Endothelial cell of umbilical vein (primary cell): ENCODE data around the gene CALY. TPM values are rescaled to one million over a fixed set of nuclear protein-coding genes. Genes with fewer than 3 reads are reported as not detected.

Experiments
- BruUV-seq: library from RNA; stranded (reverse); fragments of 400-500 nt; replicated peaks from 2 replicates; lab custom pipeline; 2021; lab: Mats Ljungman, UMichigan
- CTCF ChIA-PET: fragments of 300-600, 350-600 bp; sonication (Branson Sonifier 250); formaldehyde crosslinking; loops from one replicate; lab custom pipeline; 2021; ENCODE audit warnings: antibody characterized with exemption, inconsistent platforms; lab: Charles Lee
- POLR2A ChIA-PET: fragments of 300-600, 350-600 bp; sonication (Branson Sonifier 250); formaldehyde crosslinking; loops from one replicate; lab custom pipeline; 2021; ENCODE audit warnings: antibody characterized with exemption, inconsistent platforms; lab: Charles Lee
- DNase-seq: peaks from one replicate; pipeline ENCODE4 v3.0.0-alpha.2; 2011; ENCODE audit warnings: low read depth, low spot score
- FAIRE-seq: peaks from 2 replicates; lab custom pipeline; 2011; peaks lifted over from hg19 to GRCh38; lab: Jason Lieb, UNC
- H2AFZ ChIP-seq: 2 replicates; pipeline ENCODE4 v1.6.0; 2012; ENCODE audit warnings: low read depth, low read length, control low read depth, inconsistent platforms
- H3K27ac ChIP-seq: 2 replicates; pipeline ENCODE4 v1.5.1; 2011; ENCODE audit warnings: low read depth, mild to moderate bottlenecking, control low read depth, low read length, moderate library complexity; ENCODE audit not compliant: insufficient read depth
- H3K27me3 ChIP-seq, 2 experiments: 2 replicates each; pipeline versions ENCODE4 v1.6.0 to v1.6.1; 2011; ENCODE audit warnings: low read length in 2 of 2, mixed read lengths in 1 of 2; ENCODE audit not compliant: control insufficient read depth in 2 of 2, insufficient read depth in 2 of 2
- H3K36me3 ChIP-seq, 2 experiments: 2 replicates in 1 of 2; 3 replicates in 1 of 2; pipeline ENCODE4 v1.5.1; 2011; ENCODE audit warnings: low read length in 2 of 2, mild to moderate bottlenecking in 1 of 2, moderate library complexity in 1 of 2; ENCODE audit not compliant: control insufficient read depth in 2 of 2, insufficient read depth in 2 of 2; ENCODE audit errors: extremely low read depth in 1 of 2
- H3K4me1 ChIP-seq: 3 replicates; pipeline ENCODE4 v1.5.1; 2011; ENCODE audit warnings: mild to moderate bottlenecking, low read length; ENCODE audit not compliant: control insufficient read depth, insufficient read depth; ENCODE audit errors: extremely low read depth
- H3K4me2 ChIP-seq: 2 replicates; pipeline ENCODE4 v1.6.1; 2011; ENCODE audit warnings: low read length, control low read depth, mixed read lengths; ENCODE audit not compliant: insufficient read depth
- H3K4me3 ChIP-seq, 3 experiments: fragments of 200-600 bp in 1 of 3; sonication (generic), shearing (Covaris generic) in 1 of 3; replicated peaks in 1 of 3; 2 replicates each; pipeline ENCODE4 v1.5.1; 2011 to 2016; ENCODE audit warnings: control low read depth in 3 of 3, low read length in 3 of 3, mild to moderate bottlenecking in 2 of 3, inconsistent platforms in 1 of 3, low read depth in 1 of 3, moderate library complexity in 1 of 3; ENCODE audit not compliant: insufficient read depth in 1 of 3
- H3K79me2 ChIP-seq: 2 replicates; pipeline ENCODE4 v1.6.0; 2012; ENCODE audit warnings: low read length, inconsistent platforms; ENCODE audit not compliant: control insufficient read depth, insufficient read depth
- H3K9ac ChIP-seq: replicated peaks from 2 replicates; pipeline ENCODE3; 2011; ENCODE audit warnings: low read length, control low read depth; ENCODE audit not compliant: insufficient read depth; ENCODE audit errors: extremely low read depth
- H3K9me1 ChIP-seq: replicated peaks from 3 replicates; pipeline ENCODE4 v1.6.0; 2011; ENCODE audit warnings: mild to moderate bottlenecking, low read length; ENCODE audit not compliant: control insufficient read depth, insufficient read depth; ENCODE audit errors: extremely low read depth
- H3K9me3 ChIP-seq: replicated peaks from 2 replicates; pipeline ENCODE4 v1.5.1; 2012; ENCODE audit warnings: low read length, inconsistent platforms; ENCODE audit not compliant: control insufficient read depth, insufficient read depth
- H4K20me1 ChIP-seq: replicated peaks from 2 replicates; pipeline ENCODE3; 2011; ENCODE audit warnings: mild to moderate bottlenecking, low read length; ENCODE audit not compliant: control insufficient read depth, insufficient read depth; ENCODE audit errors: extremely low read depth
- CTCF ChIP-seq, 2 donors: IDR thresholded peaks; 1 replicate in 1 of 2; 2 replicates in 1 of 2; pipeline ENCODE4 v1.5.1; 2011; ENCODE audit warnings: low read length in 2 of 2, mild to moderate bottlenecking in 2 of 2, moderate library complexity in 2 of 2, control low read depth in 1 of 2, inconsistent platforms in 1 of 2, low read depth in 1 of 2; ENCODE audit not compliant: insufficient read depth in 1 of 2; ENCODE audit errors: extremely low read depth in 1 of 2
- EZH2 ChIP-seq: IDR thresholded peaks from 2 replicates; pipeline ENCODE4 v1.6.1; 2012; ENCODE audit warnings: borderline replicate concordance, low read depth, mild to moderate bottlenecking, moderate library complexity, low read length, inconsistent platforms; ENCODE audit not compliant: severe bottlenecking
- FOS ChIP-seq: IDR thresholded peaks from 2 replicates; pipeline ENCODE4 v1.6.1; 2011; ENCODE audit warnings: mild to moderate bottlenecking, low read length, moderate library complexity, borderline replicate concordance; ENCODE audit not compliant: insufficient read depth
- GATA2 ChIP-seq: IDR thresholded peaks from 2 replicates; pipeline ENCODE4 v1.7.0; 2011; ENCODE audit warnings: low read depth, mild to moderate bottlenecking, moderate library complexity, mixed read lengths, low read length; ENCODE audit not compliant: insufficient read length, insufficient read depth
- JUN ChIP-seq: IDR thresholded peaks from 2 replicates; pipeline ENCODE4 v1.6.1; 2011; ENCODE audit warnings: borderline replicate concordance, low read depth; ENCODE audit not compliant: insufficient read length, insufficient read depth
- MAX ChIP-seq: IDR thresholded peaks from 2 replicates; pipeline ENCODE4 v1.6.1; 2011; ENCODE audit not compliant: insufficient read depth, insufficient read length
- MYC ChIP-seq: IDR thresholded peaks from one replicate; pipeline ENCODE4 v1.6.1; 2011; ENCODE audit warnings: mild to moderate bottlenecking, low read depth, low read length
- POLR2A ChIP-seq: IDR thresholded peaks from 2 replicates; pipeline ENCODE4 v1.6.1; 2012; ENCODE audit warnings: low read depth, mild to moderate bottlenecking, control low read depth, low read length
- POLR2AphosphoS5 ChIP-seq: IDR thresholded peaks from 2 replicates; pipeline ENCODE4 v1.6.1; 2012; ENCODE audit warnings: low read depth, mild to moderate bottlenecking, control low read depth, low read length, moderate library complexity; ENCODE audit not compliant: insufficient read depth
- dilution Hi-C: fragments of 300-500 bp; cut with MboI; formaldehyde crosslinking; loops from one replicate; pipeline ENCODE4 v1.15.0; 2019; ENCODE audit warnings: low sequenced_read_pairs; ENCODE audit not compliant: extremely low pct_ligation_motif_present
- intact Hi-C: fragments of 100-400 bp; cut with micrococcal nuclease; formaldehyde crosslinking; loops from one replicate; pipeline ENCODE4 v1.10.0; 2022
- polyA plus RNA-seq, 4 experiments: library from polyadenylated mRNA; depleted of rRNA in 3 of 4; stranded (reverse) in 3 of 4; unstranded in 1 of 4; fragments of >200 nt; gene quantifications; 2 replicates each; pipeline versions ENCODE4 v1.2.1 to v1.2.3, GENCODE V29; 2011 to 2012; ENCODE audit warnings: missing spikeins in 1 of 4
- total RNA-seq: library from RNA; stranded (reverse); gene quantifications from 2 replicates; pipeline ENCODE4 v1.2.3, GENCODE V29; 2021

The CALY gene
- total and polyA plus RNA-seq, 2 donors (not counting 3 experiments of a cell fraction or from before 2014, with no cell fraction given), result not detected

GRCh38 chr10:133373174-133374090, 36.7 kb upstream of the CALY start, which contains the start of gene ECHS1:
Gene ECHS1, minus strand, starts transcription at chr10:133373354. Its CDS starts 21 bp downstream, at chr10:133373333.
- Histone ChIP-seq H3K4me1 (peaks cover 10% of the 10 kb centered on the region), H2AFZ (peak within 1 kb of the TSS; percentile 93), H3K9me3 (no peaks in the 10 kb centered on the region), H3K36me3 (peaks cover 0 to 16% of the 10 kb centered on the region in 2 experiments), H3K9ac (peak within 1 kb of the TSS; percentile 85), H3K27me3 (no peaks in the 10 kb centered on the region), H4K20me1 (no peaks in the 10 kb centered on the region), H3K9me1 (no peaks in the 10 kb centered on the region), H3K27ac (peak within 1 kb of the TSS; percentile 74), H3K79me2 (peaks cover 2% of the 10 kb centered on the region), H3K4me2 (peak within 1 kb of the TSS; percentile 88), H3K4me3 (peak within 1 kb of the TSS; percentile 53 to 100 (median 69))
- TF ChIP-seq CTCF (IDR thresholded peaks at IDR 0.05; ENCODE audit: extremely low read depth in 1 of 2, insufficient read depth in 1 of 2, low read depth in 1 of 2, low read length in 2 of 2) (no peak), POLR2AphosphoS5 (peak; percentile 85), MYC (no peak), POLR2A (peak; percentile 91), GATA2 (no peak), JUN (no peak), EZH2 (no peak), FOS (no peak), MAX (no peak)
- intact Hi-C loops (loop anchor here (1.0 to 5.0 kb wide), 4 partner anchors 16 to 66 kb away; partner anchors contain the start of genes MTG1, TUBGCP2 and ZNF511), dilution Hi-C loops (no loop called here)
- FAIRE-seq (peak; percentile 85), DNase-seq (peak; percentile 93)
- CTCF ChIA-PET, result no interaction called here
- POLR2A ChIA-PET, result interaction anchor here (0.7 to 1.0 kb wide), 2 partner anchors 12 to 16 kb away, joined by 4 read pairs; partner anchors contain the start of gene FUOM
- no TSS peak for BruUV-seq
